Body of pancreas (tissue), 4 donors: ENCODE data around the gene RFX4.

Source experiments
- CTCF ChIP-seq, 7 experiments: fragments of 450-650 bp in 4 of 7; fragments of 200-600 bp in 3 of 7; sonication (generic) in 3 of 7; IDR thresholded peaks; one replicate each; pipeline ENCODE4 v1.5.1; 2016 to 2019; ENCODE audit warnings: antibody characterized with exemption in 7 of 7
- POLR2A ChIP-seq, 3 donors: fragments of 450-650 bp; IDR thresholded peaks; one replicate each; pipeline ENCODE4 v1.6.1; 2016; ENCODE audit warnings: antibody characterized with exemption in 3 of 3, mild to moderate bottlenecking in 2 of 3

GRCh38 chr12:106584104-106585064 lies 1.6 kb downstream of the RFX4 start:
- TF ChIP-seq CTCF (IDR thresholded peaks at IDR 0.05) (no peak), POLR2A (IDR thresholded peaks at IDR 0.05) (no peak)
